ENCODE measurements around the gene GNAS.
A peak's percentile ranks its signal among the peaks of the same experiment; 100 is the strongest.

The GNAS gene

DNA sequence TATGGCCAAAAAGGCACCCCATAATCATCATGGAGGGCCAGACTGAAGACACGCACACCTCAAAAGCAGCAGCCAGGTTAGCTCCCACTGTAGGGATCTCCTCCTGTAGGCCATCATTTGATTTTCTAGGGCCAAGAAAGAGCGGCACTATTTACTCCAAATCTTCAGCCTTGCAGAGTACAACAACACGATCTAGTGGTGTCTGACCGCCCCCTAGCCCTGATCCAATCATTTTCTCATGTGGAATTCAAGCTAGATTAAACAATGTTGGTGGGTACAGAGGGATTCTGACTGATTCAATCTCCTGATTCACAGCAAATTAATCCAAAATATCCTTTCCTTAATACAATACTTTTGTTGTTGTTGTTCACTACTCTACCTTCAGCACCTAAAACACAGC is 14.3 kb upstream of the GNAS start:
- TF ChIP-seq, protein P1, sequence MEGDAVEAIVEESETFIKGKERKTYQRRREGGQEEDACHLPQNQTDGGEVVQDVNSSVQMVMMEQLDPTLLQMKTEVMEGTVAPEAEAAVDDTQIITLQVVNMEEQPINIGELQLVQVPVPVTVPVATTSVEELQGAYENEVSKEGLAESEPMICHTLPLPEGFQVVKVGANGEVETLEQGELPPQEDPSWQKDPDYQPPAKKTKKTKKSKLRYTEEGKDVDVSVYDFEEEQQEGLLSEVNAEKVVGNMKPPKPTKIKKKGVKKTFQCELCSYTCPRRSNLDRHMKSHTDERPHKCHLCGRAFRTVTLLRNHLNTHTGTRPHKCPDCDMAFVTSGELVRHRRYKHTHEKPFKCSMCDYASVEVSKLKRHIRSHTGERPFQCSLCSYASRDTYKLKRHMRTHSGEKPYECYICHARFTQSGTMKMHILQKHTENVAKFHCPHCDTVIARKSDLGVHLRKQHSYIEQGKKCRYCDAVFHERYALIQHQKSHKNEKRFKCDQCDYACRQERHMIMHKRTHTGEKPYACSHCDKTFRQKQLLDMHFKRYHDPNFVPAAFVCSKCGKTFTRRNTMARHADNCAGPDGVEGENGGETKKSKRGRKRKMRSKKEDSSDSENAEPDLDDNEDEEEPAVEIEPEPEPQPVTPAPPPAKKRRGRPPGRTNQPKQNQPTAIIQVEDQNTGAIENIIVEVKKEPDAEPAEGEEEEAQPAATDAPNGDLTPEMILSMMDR (IDR thresholded peaks at IDR 0.05; ENCODE audit: low read depth, low read length): no peak
- H3K4me3 ChIP-seq (ENCODE audit: low read depth, low read length): no peak overlapping the region

DNA sequence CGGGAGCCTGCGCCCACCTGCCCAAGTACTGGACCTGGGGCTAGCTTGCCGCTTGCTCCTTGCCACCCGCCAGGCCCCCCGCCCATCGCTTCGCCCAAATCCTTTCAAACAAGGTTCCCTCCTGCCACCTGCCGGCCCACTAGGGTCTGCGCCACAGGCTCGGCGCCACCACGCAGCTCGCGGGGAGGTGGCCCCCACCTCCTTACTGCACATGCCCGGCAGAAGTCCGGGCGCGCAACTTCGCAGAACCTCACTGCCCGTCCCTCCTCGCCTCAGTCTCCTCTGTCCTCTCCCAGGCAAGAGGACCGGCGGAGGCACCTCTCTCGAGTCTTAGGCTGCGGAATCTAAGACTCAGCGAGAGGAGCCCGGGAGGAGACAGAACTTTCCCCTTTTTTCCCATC is 13.0 kb upstream of the GNAS start:
- TF ChIP-seq, protein P1 (IDR thresholded peaks at IDR 0.05; ENCODE audit: low read depth, low read length): peak; percentile 24; the same call in 1 of the 2 replicates
- peak overlapping the region; percentile 12; the same call in 1 of the 2 replicates for H3K4me3 ChIP-seq (ENCODE audit: low read depth, low read length)

DNA sequence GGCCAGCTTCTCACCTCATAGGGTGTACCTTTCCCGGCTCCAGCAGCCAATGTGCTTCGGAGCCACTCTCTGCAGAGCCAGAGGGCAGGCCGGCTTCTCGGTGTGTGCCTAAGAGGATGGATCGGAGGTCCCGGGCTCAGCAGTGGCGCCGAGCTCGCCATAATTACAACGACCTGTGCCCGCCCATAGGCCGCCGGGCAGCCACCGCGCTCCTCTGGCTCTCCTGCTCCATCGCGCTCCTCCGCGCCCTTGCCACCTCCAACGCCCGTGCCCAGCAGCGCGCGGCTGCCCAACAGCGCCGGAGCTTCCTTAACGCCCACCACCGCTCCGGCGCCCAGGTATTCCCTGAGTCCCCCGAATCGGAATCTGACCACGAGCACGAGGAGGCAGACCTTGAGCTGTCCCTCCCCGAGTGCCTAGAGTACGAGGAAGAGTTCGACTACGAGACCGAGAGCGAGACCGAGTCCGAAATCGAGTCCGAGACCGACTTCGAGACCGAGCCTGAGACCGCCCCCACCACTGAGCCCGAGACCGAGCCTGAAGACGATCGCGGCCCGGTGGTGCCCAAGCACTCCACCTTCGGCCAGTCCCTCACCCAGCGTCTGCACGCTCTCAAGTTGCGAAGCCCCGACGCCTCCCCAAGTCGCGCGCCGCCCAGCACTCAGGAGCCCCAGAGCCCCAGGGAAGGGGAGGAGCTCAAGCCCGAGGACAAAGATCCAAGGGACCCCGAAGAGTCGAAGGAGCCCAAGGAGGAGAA is 12.3 kb upstream of the GNAS start:
- peak overlapping the region; percentile 12; the same call in 1 of the 2 replicates for H3K4me3 ChIP-seq (ENCODE audit: low read depth, low read length)
- TF ChIP-seq, protein P1 (IDR thresholded peaks at IDR 0.05; ENCODE audit: low read depth, low read length): no peak

DNA sequence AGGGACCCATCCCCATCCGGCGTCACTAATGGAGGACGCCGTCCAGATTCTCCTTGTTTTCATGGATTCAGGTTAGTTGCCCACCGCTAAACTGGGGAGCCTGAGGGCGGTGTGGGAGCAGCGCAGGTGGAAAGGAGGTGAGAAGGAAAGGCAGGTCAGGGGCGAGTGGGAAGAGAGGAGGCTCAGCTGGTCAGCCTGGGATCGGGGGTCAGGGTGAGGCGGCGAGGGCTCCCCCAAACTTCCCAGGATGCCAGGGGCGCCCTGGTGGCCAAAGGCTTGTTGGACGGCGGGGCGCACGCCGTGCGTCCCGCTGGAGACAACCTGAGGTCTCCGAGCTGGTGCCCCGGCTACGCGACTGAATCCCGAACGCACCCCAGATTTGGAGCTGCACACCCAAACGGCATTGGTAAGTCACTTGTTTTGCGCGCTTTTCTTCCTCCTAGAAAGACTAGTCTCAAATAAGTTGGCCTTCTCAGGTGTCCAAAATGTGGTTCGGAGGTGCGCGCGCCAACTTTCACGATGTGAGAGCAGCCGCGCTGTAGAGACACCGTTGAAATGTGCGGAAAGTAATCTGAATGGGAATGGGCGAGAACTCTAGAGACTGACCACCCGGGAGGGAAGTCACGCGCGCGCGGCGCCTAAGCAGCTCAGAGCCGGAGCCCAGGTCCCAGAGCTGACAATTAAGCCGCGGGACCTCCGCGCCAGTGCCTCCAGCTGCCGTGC is 11.5 kb upstream of the GNAS start:
- TF ChIP-seq, protein P1 (IDR thresholded peaks at IDR 0.05; ENCODE audit: low read depth, low read length): no peak
- no peak overlapping the region for H3K4me3 ChIP-seq (ENCODE audit: low read depth, low read length)

DNA sequence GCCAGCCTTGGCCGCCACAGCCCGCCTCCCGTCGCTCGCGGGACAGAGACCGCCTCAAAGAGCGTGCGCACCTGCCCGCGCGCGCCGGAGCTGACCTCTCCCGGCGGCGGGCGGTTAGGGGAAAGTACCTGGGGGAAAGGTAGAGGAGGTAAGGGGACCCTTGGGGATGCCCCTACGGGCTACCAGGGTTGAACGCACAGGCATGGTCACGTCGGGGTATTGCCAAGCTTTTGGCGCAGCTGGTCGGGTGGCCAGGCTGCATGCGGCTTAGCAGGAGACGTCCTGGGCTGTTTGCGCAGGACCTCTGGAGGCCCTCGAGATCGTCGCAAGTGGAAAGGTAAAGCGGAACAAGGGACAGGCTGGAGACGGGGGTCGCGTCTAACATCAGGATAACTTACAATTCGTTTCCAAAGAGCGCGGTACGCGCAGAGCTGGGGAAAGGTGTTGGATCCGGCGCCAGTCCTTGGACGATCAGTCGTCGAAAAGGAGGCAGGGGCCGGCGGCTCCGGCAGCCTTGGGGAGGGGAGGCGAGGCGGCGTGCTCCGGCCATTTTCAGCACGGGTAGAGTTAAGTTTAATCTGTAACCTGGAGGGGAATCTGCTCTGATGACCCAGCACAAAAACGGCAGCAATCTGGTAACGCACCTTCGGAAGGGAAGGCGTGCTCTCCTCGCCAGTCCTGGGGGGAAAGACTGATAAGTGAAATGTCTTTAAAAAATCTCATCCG is 10.8 kb upstream of the GNAS start:
- H3K4me3 ChIP-seq (ENCODE audit: low read depth, low read length): no peak overlapping the region
- TF ChIP-seq, protein P1 (IDR thresholded peaks at IDR 0.05; ENCODE audit: low read depth, low read length): no peak

DNA sequence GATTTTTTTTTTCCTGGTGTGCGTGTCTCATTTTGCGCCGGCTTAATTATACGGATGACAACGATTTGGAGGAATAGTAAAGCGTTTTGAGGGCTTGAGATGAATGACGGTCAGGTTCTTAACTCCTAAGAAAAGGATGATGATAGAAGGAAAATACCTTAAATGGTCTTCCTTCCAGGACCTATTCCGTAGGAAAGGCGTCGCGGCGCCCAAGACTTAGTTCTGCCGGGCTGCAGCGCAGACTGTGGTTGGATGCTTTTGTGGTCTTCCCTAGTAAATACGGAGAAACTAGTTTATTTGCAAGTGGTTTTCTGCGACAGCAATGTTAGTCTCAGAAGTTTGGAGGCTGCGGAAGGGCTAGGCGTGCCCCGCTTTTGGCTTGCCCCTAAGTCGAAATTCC is 10.2 kb upstream of the GNAS start:
- TF ChIP-seq, protein P1 (IDR thresholded peaks at IDR 0.05; ENCODE audit: low read depth, low read length): no peak
- H3K4me3 ChIP-seq (ENCODE audit: low read depth, low read length): no peak overlapping the region

Data from WI38 (cell line).